CD14-positive monocyte (primary cell): ENCODE measurements around the gene TWIST1. TPM values are rescaled to one million over a fixed set of nuclear protein-coding genes. Genes with fewer than 3 reads are reported as not detected.

ENCODE experiments used
- DNase-seq, 3 donors: peaks; one replicate each; pipeline ENCODE4 v3.0.0-alpha.2; 2011 to 2022
- H2AFZ ChIP-seq: 2 replicates; pipeline ENCODE4 v1.6.0; 2012; ENCODE audit warnings: mild to moderate bottlenecking, low read depth, low read length, inconsistent platforms; ENCODE audit not compliant: insufficient read depth, poor library complexity, severe bottlenecking
- H3K27ac ChIP-seq, 2 donors: 1 replicate in 1 of 2; 2 replicates in 1 of 2; pipeline ENCODE4 v1.5.1; 2012 to 2013; ENCODE audit warnings: low read length in 2 of 2, control low read depth in 1 of 2, inconsistent platforms in 1 of 2, low read depth in 1 of 2, mild to moderate bottlenecking in 1 of 2
- H3K27me3 ChIP-seq, 2 donors: one replicate each; pipeline versions ENCODE4 v1.6.0 to v1.6.1; 2011 to 2013; ENCODE audit warnings: low read length in 2 of 2; ENCODE audit not compliant: control insufficient read depth in 2 of 2, insufficient read depth in 2 of 2
- H3K36me3 ChIP-seq, 2 donors: replicated peaks in 1 of 2; 1 replicate in 1 of 2; 2 replicates in 1 of 2; pipeline versions ENCODE4 v1.5.1 to v1.6.1; 2012 to 2013; ENCODE audit warnings: low read length in 2 of 2, control low read depth in 1 of 2, inconsistent platforms in 1 of 2, mild to moderate bottlenecking in 1 of 2; ENCODE audit not compliant: insufficient read depth in 2 of 2, control insufficient read depth in 1 of 2
- H3K4me1 ChIP-seq, 2 donors: 1 replicate in 1 of 2; 2 replicates in 1 of 2; pipeline versions ENCODE4 v1.5.1 to v1.6.1; 2012 to 2013; ENCODE audit warnings: low read length in 2 of 2, control low read depth in 1 of 2, inconsistent platforms in 1 of 2, mild to moderate bottlenecking in 1 of 2, moderate library complexity in 1 of 2; ENCODE audit not compliant: insufficient read depth in 2 of 2, control insufficient read depth in 1 of 2
- H3K4me2 ChIP-seq: replicated peaks from 2 replicates; pipeline ENCODE3; 2012; ENCODE audit warnings: low read length, moderate library complexity, mild to moderate bottlenecking; ENCODE audit not compliant: poor library complexity, severe bottlenecking; ENCODE audit errors: extremely low read depth
- H3K4me3 ChIP-seq, 3 experiments: fragments of 200-600 bp in 1 of 3; sonication (generic) in 1 of 3; replicated peaks in 1 of 3; 1 replicate in 2 of 3; 2 replicates in 1 of 3; pipeline ENCODE4 v1.5.1; 2011 to 2013; ENCODE audit warnings: low read length in 3 of 3, mild to moderate bottlenecking in 3 of 3, control low read depth in 2 of 3, low read depth in 2 of 3, inconsistent platforms in 1 of 3, moderate library complexity in 1 of 3
- H3K79me2 ChIP-seq: 2 replicates; pipeline ENCODE4 v1.6.0; 2012; ENCODE audit warnings: mild to moderate bottlenecking, control low read depth, inconsistent platforms, low read length, moderate library complexity; ENCODE audit not compliant: insufficient read depth
- H3K9ac ChIP-seq: 2 replicates; pipeline ENCODE4 v1.6.0; 2017; ENCODE audit warnings: low read length, mild to moderate bottlenecking; ENCODE audit not compliant: insufficient read depth, poor library complexity, severe bottlenecking
- H3K9me3 ChIP-seq, 2 donors: replicated peaks in 1 of 2; 1 replicate in 1 of 2; 2 replicates in 1 of 2; pipeline versions ENCODE4 v1.5.1 to v1.6.1; 2012 to 2013; ENCODE audit warnings: low read length in 2 of 2, control low read depth in 1 of 2; ENCODE audit not compliant: control insufficient read depth in 1 of 2, insufficient read depth in 1 of 2
- H4K20me1 ChIP-seq: 2 replicates; pipeline ENCODE4 v1.6.0; 2012; ENCODE audit warnings: mild to moderate bottlenecking, low read length, control low read depth, moderate library complexity; ENCODE audit not compliant: insufficient read depth
- H3K27ac Mint-ChIP-seq, 7 donors: one replicate each; pipeline ENCODE4 v1.8.0; 2020; ENCODE audit warnings: mild to moderate bottlenecking in 7 of 7, mixed read lengths in 7 of 7, moderate library complexity in 6 of 7, inconsistent platforms in 2 of 7
- H3K27me3 Mint-ChIP-seq, 3 donors: one replicate each; pipeline ENCODE4 v1.8.0; 2021 to 2022; ENCODE audit warnings: low read depth in 3 of 3, mild to moderate bottlenecking in 3 of 3, mixed read lengths in 3 of 3, moderate library complexity in 3 of 3, inconsistent platforms in 1 of 3
- H3K36me3 Mint-ChIP-seq, 2 donors: one replicate each; pipeline ENCODE4 v1.8.0; 2020; ENCODE audit warnings: mixed read lengths in 2 of 2, inconsistent platforms in 1 of 2, mild to moderate bottlenecking in 1 of 2
- H3K4me1 Mint-ChIP-seq: one replicate; pipeline ENCODE4 v1.8.0; 2020; ENCODE audit warnings: mild to moderate bottlenecking, mixed read lengths
- H3K4me3 Mint-ChIP-seq, 2 donors: one replicate each; pipeline ENCODE4 v1.8.0; 2020; ENCODE audit warnings: mild to moderate bottlenecking in 2 of 2, mixed read lengths in 2 of 2, moderate library complexity in 1 of 2
- H3K9me3 Mint-ChIP-seq, 7 donors: one replicate each; pipeline ENCODE4 v1.8.0; 2020 to 2022; ENCODE audit warnings: mixed read lengths in 7 of 7, mild to moderate bottlenecking in 6 of 7, moderate library complexity in 6 of 7, inconsistent platforms in 2 of 7
- CTCF ChIP-seq: fragments of 200-600 bp; IDR thresholded peaks from one replicate; pipeline ENCODE4 v1.8.0; 2022; ENCODE audit warnings: antibody characterized with exemption, mild to moderate bottlenecking
- WGBS: methylation state at CpG from one replicate; pipeline ENCODE4 v1.1.5; 2013; ENCODE audit warnings: missing lambda C conversion rate; ENCODE audit not compliant: insufficient coverage; 5-methylcytosine and 5-hydroxymethylcytosine counted together
- intact Hi-C, 2 donors: fragments of 100-400 bp; cut with micrococcal nuclease; formaldehyde crosslinking; loops; one replicate each; pipeline versions ENCODE4 v1.15.0 to v1.15.1; 2023
- polyA plus RNA-seq, 3 donors: library from polyadenylated mRNA; depleted of rRNA in 1 of 3; unstranded in 2 of 3; stranded (reverse) in 1 of 3; fragments of 300-500 nt in 2 of 3; fragments of >200 nt in 1 of 3; fragmentation: Illumina TruSeq in 2 of 3; gene quantifications; 1 replicate in 2 of 3; 2 replicates in 1 of 3; pipeline ENCODE4 v1.2.3, GENCODE V29; 2012 to 2021

The TWIST1 gene
- polyA plus RNA-seq, 3 donors: not detected

DNA sequence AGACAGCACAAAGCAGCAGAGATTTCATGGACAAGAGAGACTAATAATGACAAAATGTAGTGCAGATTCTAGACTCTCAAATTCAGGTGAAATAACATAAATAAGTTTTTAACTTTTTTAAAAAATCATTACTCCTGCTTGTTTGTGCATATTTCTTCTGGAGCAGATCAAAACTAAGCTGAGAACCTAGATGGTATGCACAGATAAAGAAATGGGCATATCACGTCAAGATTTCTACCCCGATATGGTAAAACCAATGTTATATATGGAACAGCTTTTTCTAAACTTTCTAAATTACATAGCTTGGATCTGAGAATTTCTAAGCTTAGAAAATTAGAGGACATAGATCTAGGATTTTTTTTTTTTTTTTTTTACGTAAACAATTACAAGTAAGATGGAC, 18.2 kb downstream of the TWIST1 start:
- no peak overlapping the region for H3K4me3 ChIP-seq
- no peaks in the 10 kb centered on the region for H3K4me1 ChIP-seq
- no peaks in the 10 kb centered on the region for H3K36me3 ChIP-seq
- no peak overlapping the region for H3K27ac ChIP-seq
- WGBS: no CpG with 5 or more reads among the region's 3 CpGs
- Mint-ChIP-seq H3K36me3 (no peaks in the 10 kb centered on the region), H3K4me3 (peak overlapping the region in 1 of 2 donors; percentile 16), H3K27me3 (peaks cover 32 to 58% (median 47%) of the 10 kb centered on the region in 3 donors), H3K9me3 (peaks cover 0 to 5% (median 4%) of the 10 kb centered on the region in 7 donors), H3K4me1 (no peaks in the 10 kb centered on the region), H3K27ac (no peak overlapping the region)
- no peak overlapping the region for H3K9ac ChIP-seq
- H3K79me2 ChIP-seq: no peaks in the 10 kb centered on the region
- no peaks in the 10 kb centered on the region for H3K9me3 ChIP-seq
- H4K20me1 ChIP-seq: no peaks in the 10 kb centered on the region
- no peak for DNase-seq
- H3K4me2 ChIP-seq: no peak overlapping the region
- H2AFZ ChIP-seq: no peak overlapping the region
- TF ChIP-seq CTCF: no peak
- intact Hi-C loops: no loop called here
- peaks cover 48 to 75% of the 10 kb centered on the region in 2 donors for H3K27me3 ChIP-seq

- H3K36me3 Mint-ChIP-seq: no peaks in the 10 kb centered on the region
- H3K4me3 Mint-ChIP-seq: no peak overlapping the region
- no peaks in the 10 kb centered on the region for H3K4me1 Mint-ChIP-seq
- H3K9me3 Mint-ChIP-seq: peaks cover 0 to 4% (median 2%) of the 10 kb centered on the region in 7 donors
- Histone ChIP-seq H3K79me2 (no peaks in the 10 kb centered on the region), H3K27me3 (peaks cover 45 to 70% of the 10 kb centered on the region in 2 donors), H2AFZ (no peak overlapping the region), H3K9ac (no peak overlapping the region), H3K36me3 (no peaks in the 10 kb centered on the region), H3K9me3 (no peaks in the 10 kb centered on the region), H3K4me3 (no peak overlapping the region), H4K20me1 (no peaks in the 10 kb centered on the region), H3K27ac (no peak overlapping the region), H3K4me2 (no peak overlapping the region), H3K4me1 (no peaks in the 10 kb centered on the region)
- intact Hi-C loops: no loop called here
- TF ChIP-seq CTCF: no peak
- peaks cover 31 to 52% (median 41%) of the 10 kb centered on the region in 3 donors for H3K27me3 Mint-ChIP-seq
- H3K27ac Mint-ChIP-seq: no peak overlapping the region
- no CpG with 5 or more reads among the region's 1 CpG for WGBS
- no peak for DNase-seq
These were observed 18.9 kb downstream of the TWIST1 start for GRCh38 chr7:19098510-19098909.
